Measurements from ENCODE around the gene SKIC8. TPM values are rescaled to one million over a fixed set of nuclear protein-coding genes. Genes with fewer than 3 reads are reported as not detected.

Gene SKIC8
- total and polyA plus RNA-seq, 2 of the 13 experiments (the other 11 are each of a cell fraction or from before 2014, with no cell fraction given), result 69.5 to 70.6 TPM

DNA sequence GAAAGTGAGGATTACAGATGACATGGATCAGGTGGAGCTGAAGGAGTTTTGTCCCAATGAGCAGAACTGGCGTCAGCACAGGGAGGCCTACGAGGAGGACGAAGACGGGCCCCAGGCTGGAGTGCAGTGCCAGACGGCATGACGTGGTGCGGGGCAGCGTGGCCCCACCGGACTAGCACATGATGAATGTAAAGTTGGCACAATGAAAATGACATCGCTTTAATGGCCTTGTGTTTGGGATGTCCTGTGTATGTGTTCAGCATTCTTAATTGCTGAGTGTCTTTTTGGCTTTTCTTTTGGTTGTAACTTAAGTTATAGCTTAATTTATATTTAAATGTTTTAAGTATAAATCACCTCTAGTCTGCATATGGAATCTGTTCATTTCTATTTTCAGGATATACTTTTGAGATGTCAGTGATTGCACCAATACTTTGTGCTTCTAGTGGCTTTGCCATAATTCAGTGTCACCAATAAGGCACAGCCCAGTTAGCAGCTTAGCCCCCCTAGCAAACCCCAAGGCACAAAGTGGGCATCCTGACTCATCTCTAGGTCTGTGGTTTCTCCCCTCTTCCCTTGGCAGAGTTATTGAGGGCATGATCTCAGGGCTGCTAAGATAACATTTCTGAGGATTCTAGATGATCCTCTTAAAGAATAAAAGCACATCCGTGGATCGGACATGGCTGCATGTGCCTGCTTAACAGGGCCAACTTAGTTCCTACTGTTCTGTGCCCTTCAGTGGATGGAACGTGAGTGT lies 18.9 kb downstream of the SKIC8 start:
- ATAC-seq, result no peak
- no peak for TF ChIP-seq ZNF121 (CRISPR knock-in tag; IDR thresholded peaks at IDR 0.05)
- no peak for TF ChIP-seq FOXA1 (IDR thresholded peaks at IDR 0.05)
- TF ChIP-seq FOXA1 (CRISPR knock-in tag; IDR thresholded peaks at IDR 0.05), result no peak
- TF ChIP-seq ZNF879 (CRISPR knock-in tag; IDR thresholded peaks at IDR 0.05), result no peak
- no peak for TF ChIP-seq DMAP1 (CRISPR knock-in tag; IDR thresholded peaks at IDR 0.05)
- TF ChIP-seq SIX4 (CRISPR knock-in tag; IDR thresholded peaks at IDR 0.05), result no peak
- no peak for TF ChIP-seq PCBP1 (IDR thresholded peaks at IDR 0.05; ENCODE audit: borderline replicate concordance, low read depth, low read length)
- no peak for TF ChIP-seq CHCHD3 (CRISPR knock-in tag; IDR thresholded peaks at IDR 0.05)
- no peak for TF ChIP-seq ZNF652 (CRISPR knock-in tag; IDR thresholded peaks at IDR 0.05; ENCODE audit: borderline replicate concordance, low read depth)
- TF ChIP-seq, protein P1, sequence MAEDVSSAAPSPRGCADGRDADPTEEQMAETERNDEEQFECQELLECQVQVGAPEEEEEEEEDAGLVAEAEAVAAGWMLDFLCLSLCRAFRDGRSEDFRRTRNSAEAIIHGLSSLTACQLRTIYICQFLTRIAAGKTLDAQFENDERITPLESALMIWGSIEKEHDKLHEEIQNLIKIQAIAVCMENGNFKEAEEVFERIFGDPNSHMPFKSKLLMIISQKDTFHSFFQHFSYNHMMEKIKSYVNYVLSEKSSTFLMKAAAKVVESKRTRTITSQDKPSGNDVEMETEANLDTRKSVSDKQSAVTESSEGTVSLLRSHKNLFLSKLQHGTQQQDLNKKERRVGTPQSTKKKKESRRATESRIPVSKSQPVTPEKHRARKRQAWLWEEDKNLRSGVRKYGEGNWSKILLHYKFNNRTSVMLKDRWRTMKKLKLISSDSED (CRISPR knock-in tag; IDR thresholded peaks at IDR 0.05), result no peak
- no peak for TF ChIP-seq RBM22 (optimal IDR thresholded peaks at IDR 0.05; ENCODE audit: low read length)
- TF ChIP-seq, protein P2, sequence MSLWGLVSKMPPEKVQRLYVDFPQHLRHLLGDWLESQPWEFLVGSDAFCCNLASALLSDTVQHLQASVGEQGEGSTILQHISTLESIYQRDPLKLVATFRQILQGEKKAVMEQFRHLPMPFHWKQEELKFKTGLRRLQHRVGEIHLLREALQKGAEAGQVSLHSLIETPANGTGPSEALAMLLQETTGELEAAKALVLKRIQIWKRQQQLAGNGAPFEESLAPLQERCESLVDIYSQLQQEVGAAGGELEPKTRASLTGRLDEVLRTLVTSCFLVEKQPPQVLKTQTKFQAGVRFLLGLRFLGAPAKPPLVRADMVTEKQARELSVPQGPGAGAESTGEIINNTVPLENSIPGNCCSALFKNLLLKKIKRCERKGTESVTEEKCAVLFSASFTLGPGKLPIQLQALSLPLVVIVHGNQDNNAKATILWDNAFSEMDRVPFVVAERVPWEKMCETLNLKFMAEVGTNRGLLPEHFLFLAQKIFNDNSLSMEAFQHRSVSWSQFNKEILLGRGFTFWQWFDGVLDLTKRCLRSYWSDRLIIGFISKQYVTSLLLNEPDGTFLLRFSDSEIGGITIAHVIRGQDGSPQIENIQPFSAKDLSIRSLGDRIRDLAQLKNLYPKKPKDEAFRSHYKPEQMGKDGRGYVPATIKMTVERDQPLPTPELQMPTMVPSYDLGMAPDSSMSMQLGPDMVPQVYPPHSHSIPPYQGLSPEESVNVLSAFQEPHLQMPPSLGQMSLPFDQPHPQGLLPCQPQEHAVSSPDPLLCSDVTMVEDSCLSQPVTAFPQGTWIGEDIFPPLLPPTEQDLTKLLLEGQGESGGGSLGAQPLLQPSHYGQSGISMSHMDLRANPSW (CRISPR knock-in tag; IDR thresholded peaks at IDR 0.05; ENCODE audit: borderline replicate concordance), result no peak
- Histone ChIP-seq H3K79me2 (ENCODE audit: insufficient read depth, low read length) (no peaks in the 10 kb centered on the region), H4K20me1 (ENCODE audit: insufficient read depth, low read length) (no peaks in the 10 kb centered on the region), H3K4me3 (replicated peaks in 1 of 3; ENCODE audit: insufficient read depth in 1 of 3, low read depth in 2 of 3, low read length in 3 of 3) (no peak overlapping the region), H2AFZ (ENCODE audit: low read length) (no peak overlapping the region), H3K9me3 (ENCODE audit: low read length) (no peaks in the 10 kb centered on the region), H3K27me3 (ENCODE audit: control insufficient read depth in 1 of 2, insufficient read depth in 2 of 2, low read length in 2 of 2) (no peaks in the 10 kb centered on the region), H3K27ac (ENCODE audit: extremely low read length, insufficient read depth, low read length) (no peak overlapping the region), H3K9ac (ENCODE audit: insufficient read depth, low read depth, low read length) (no peak overlapping the region), H3K36me3 (replicated peaks in 1 of 2; ENCODE audit: control insufficient read depth in 1 of 2, insufficient read depth in 2 of 2, low read length in 2 of 2) (peaks cover 6 to 31% of the 10 kb centered on the region in 2 experiments), H3K4me1 (ENCODE audit: insufficient read depth, low read length) (no peaks in the 10 kb centered on the region), H3K4me2 (ENCODE audit: low read depth, low read length) (no peak overlapping the region)
- in situ Hi-C loops (cut with HindIII; ENCODE audit: extremely low pct_ligation_motif_present, low pct_unique_long_range_greater_than_20kb), result no loop called here
- WGBS (ENCODE audit: low lambda C conversion rate), result 95% methylated on average over 13 of the region's 13 CpGs
- BruUV-seq (replicated peaks), result no TSS peak
- CTCF ChIA-PET (ENCODE audit: low intra/inter-chr PET ratio, low total read pairs), result no interaction called here
- intact Hi-C loops (cut with micrococcal nuclease; ENCODE audit: unreplicated experiment), result no loop called here
- no peak for FAIRE-seq
- DNase-seq (ENCODE audit: low spot score), result no peak
- POLR2A ChIA-PET, result interaction anchor here (1.2 kb wide), 1 partner anchor 19 kb away, joined by 4 read pairs; the partner anchor contains the start of gene SKIC8
